Measurements from ENCODE around the gene F12.
"Not testable (repeated sequence)": the region's sequence is repeated elsewhere in the genome, so short reads cannot be mapped to it uniquely, and the experiment has no call there.

The F12 gene

GRCh38 chr5:177419046-177419445 lies 9.7 kb upstream of the F12 start:
- no peak for DNase-seq (ENCODE audit: extremely low read depth in 1 of 2, low read depth in 1 of 2)

DNA sequence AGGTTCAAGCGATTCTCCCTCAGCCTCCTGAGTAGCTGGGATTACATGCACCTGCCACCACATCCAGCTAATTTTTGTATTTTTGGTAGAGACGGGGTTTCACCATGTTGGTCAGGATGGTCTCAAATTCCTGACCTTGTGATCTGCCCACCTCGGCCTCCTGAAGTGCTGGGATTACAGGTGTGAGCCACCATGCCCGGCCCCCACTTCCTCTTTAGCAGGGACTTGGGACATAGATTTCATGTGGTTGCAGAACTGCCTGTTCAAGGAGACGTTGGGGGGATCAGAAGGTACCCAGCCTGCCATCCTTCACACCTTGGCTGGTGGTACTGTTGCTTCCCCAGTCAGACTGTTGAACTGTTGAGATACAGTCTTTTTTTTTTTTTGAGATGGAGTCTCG lies 7.7 kb upstream of the F12 start:
- not testable (repeated sequence) for DNase-seq (ENCODE audit: extremely low read depth in 1 of 2, low read depth in 1 of 2)

GRCh38 chr5:177414481-177414880 lies 5.1 kb upstream of the F12 start:
- no peak for DNase-seq (ENCODE audit: extremely low read depth in 1 of 2, low read depth in 1 of 2)

GRCh38 chr5:177412603-177413233 lies 3.4 kb upstream of the F12 start:
- no peak for DNase-seq (ENCODE audit: extremely low read depth in 1 of 2, low read depth in 1 of 2)

- DNase-seq (ENCODE audit: extremely low read depth in 1 of 2, low read depth in 1 of 2), result no peak
Measured at GRCh38 chr5:177410575-177410974, 1.2 kb upstream of the F12 start.

DNA sequence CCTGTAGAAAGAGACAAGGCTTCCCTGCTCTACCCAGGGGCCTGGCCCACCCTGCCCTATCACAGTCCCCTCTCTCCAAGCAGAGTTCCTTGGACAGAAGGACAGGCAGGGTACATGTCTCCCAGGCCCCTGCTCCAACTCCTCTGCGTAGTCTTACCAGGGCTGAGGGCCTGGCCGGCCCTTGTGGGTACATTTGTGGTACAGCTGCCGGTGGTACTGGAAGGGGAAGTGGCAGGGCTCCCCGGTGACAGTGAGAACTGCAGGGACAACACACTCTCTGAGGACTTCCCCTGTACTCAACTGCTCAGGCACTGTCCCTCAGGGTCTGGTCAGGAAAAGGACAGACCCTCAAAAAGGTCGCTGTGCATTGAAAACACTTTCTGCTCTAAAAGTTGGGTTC lies 3.6 kb downstream of the F12 start:
- DNase-seq (ENCODE audit: extremely low read depth in 1 of 2, low read depth in 1 of 2), result no peak

DNA sequence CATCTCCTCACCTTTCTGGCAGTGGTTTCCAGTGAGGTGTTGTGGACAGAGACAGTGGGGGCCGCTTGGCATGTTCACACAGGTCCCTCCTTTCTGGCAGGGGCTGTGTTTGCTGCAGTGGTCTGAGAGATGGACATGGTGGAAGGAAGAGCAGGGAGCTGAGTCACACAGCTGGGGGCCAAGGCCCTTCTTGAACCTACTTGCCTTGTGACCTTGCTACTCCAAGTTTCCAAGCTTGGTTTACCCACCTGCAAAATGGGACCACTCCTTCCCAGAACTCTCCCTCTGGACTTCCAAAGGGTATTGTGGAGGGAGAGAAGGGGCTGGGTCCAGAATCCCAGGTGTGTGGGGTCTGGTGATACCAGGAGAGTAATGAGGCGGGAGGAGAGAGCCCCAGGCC lies 4.1 kb downstream of the F12 start:
- DNase-seq (ENCODE audit: extremely low read depth in 1 of 2, low read depth in 1 of 2), result no peak

DNA sequence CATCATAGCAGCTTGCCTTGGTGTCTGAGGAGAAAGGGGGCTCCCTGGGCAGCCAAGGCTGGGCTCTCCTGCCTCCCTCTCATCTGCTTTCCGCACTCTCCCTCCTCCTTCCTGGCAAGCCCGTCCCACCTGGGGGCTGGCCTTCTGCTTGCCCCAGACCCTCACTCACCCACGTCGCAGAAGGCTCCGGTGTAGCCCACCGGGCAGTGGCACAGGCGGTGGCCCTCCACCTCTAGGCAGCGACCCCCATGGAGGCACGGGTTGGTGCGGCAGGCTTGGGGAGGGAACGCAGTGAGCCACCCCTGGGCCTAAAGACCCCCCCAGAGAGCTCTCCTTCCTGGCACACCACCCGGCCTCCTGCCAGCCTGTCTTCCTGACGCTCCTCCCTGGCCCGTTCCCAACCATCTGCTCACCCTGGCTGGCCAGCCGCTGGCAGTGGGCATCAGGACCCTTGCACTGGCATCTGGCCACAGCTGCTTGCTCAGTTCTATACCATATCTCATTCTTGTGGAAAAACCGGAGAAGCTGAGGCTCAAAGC lies 4.7 kb downstream of the F12 start:
- DNase-seq (ENCODE audit: extremely low read depth in 1 of 2, low read depth in 1 of 2), result no peak

GRCh38 chr5:177403792-177404640 lies 5.3 kb downstream of the F12 start:
- peak; percentile 70 to 80 for DNase-seq (ENCODE audit: extremely low read depth in 1 of 2, low read depth in 1 of 2)

DNA sequence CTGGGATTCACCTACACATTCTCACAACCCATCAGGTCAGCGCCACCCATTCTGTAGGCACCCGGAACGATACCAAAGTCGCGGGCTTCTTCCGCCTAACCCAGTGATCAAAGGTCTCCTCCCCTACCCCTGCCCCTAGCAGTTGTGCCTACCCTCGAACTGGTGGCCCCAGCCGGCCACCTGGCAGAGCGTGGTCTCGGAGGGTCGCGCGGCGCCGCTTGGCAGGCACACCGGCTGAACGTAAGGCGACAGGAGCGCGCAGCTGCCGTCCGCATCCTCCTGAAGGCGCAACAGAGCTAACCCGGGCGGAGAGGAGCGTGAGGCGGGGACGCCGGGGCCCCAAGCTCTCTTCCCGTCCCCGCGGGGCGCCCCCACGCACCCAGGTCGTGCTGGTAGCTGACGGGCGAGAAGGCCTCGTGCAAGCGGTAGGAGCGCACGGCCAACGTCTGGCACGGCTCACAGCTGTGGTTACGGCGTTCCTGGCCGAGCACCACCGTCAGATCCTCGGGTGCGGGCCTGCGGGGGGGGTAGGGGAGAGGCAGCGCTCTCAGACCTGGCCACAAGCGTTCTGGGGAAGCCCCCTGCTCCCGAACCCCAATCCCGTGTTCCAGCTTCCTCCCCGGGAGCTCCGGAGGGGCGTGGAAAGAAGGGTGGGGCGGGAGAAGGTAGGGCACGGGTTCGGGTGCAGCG lies 6.1 kb downstream of the F12 start:
- no peak for DNase-seq (ENCODE audit: extremely low read depth in 1 of 2, low read depth in 1 of 2)

GRCh38 chr5:177402271-177403043 lies 6.9 kb downstream of the F12 start:
- peak; percentile 22 to 58 for DNase-seq (ENCODE audit: extremely low read depth in 1 of 2, low read depth in 1 of 2)

- no peak for DNase-seq (ENCODE audit: extremely low read depth in 1 of 2, low read depth in 1 of 2)
Measured at GRCh38 chr5:177399997-177400868, 9.1 kb downstream of the F12 start, which contains the start of gene PFN3. Gene PFN3, minus strand, starts transcription at chr5:177400661. Its CDS starts 85 bp downstream, at chr5:177400576.

DNA sequence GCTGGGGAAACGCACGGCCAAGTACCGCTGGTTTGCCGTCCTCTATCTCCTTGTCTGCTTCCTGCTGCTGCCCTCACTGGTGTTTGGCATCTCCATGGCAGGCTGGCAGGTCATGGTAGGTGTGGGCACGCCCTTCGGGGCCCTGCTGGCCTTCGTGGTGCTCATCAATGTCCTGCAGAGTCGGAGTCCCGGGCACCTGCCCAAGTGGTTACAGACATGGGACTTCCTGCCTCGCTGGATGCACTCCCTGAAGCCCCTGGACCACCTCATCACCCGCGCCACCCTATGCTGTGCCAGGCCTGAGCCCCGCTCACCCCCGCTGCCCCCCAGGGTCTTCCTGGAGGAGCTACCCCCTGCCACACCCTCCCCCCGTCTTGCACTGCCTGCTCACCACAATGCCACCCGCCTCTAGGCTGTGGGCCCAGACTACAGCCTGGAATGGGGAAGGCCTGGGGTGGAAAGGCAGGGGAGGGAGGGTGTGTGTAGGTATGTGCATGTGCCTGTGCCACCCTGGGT lies 11.4 kb downstream of the F12 start:
- DNase-seq (ENCODE audit: extremely low read depth in 1 of 2, low read depth in 1 of 2), result no peak

GRCh38 chr5:177396807-177397206 lies 12.6 kb downstream of the F12 start:
- no peak for DNase-seq (ENCODE audit: extremely low read depth in 1 of 2, low read depth in 1 of 2)

DNA sequence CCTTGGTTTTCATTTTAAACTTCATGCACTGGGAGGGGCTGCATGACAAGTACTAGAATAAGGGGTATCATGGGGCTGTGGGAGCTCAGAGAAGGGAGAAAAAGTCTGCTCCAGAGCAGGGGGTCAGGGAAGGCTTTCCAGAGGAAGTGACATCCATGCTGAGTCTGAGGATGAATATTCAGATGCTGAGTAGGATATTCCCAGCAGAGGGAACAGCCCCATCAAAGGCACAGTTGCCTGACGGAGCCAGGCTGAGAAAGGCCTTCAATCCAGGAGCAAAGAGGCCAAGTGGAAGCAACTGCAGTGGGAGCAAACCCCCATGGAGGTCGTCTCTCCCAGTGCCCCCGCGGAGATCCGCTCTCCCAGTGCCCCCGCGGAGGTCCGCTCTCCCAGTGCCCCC lies 13.3 kb downstream of the F12 start:
- DNase-seq (ENCODE audit: extremely low read depth in 1 of 2, low read depth in 1 of 2), result no peak

GRCh38 chr5:177393990-177394389 lies 15.4 kb downstream of the F12 start:
- no peak for DNase-seq (ENCODE audit: extremely low read depth in 1 of 2, low read depth in 1 of 2)

DNA sequence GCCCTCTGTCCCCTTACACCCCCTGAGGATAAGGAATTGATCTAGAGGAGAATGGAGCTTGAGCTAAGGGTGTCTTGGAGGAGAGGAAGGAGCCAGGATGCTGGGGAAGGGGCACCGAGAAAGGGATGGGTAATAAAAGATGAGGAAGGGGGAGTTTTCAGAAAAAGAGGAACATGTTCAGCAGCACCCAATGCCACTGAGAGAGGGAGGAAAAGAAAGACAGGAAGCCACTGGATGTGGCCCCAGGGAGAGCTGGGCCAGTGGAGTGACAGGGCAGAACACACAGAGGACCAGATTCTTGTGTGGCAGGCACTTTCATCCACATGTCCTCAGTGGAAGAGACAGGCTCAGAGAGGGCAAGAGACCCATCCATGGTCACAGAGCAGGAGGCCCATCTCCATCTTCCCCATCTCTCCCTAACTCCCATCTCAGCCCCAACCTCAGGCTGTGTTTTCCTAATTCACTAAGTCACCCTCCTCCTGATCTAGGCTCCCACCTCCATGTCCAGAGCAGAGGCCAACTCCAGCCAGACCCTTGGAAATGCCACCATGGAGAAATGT lies 16.1 kb downstream of the F12 start:
- no peak for DNase-seq (ENCODE audit: extremely low read depth in 1 of 2, low read depth in 1 of 2)

- no peak for DNase-seq (ENCODE audit: extremely low read depth in 1 of 2, low read depth in 1 of 2)
Measured at GRCh38 chr5:177392765-177393164, 16.6 kb downstream of the F12 start.

Data from stimulated activated CD8-positive, alpha-beta memory T cell treated with anti-CD3 and anti-CD28 coated beads, Interleukin-7, amount 100 ng/mL, for 48 hours (primary cell).